Stimulated activated CD4-positive, alpha-beta T cell treated with anti-CD3 and anti-CD28 coated beads, Interleukin-4, amount 100 ng/mL, for 1 hour (primary cell): Measurements from ENCODE around the gene UGP2.
A peak's percentile ranks its signal among the peaks of the same experiment; 100 is the strongest.
"Not testable (repeated sequence)": the region's sequence is repeated elsewhere in the genome, so short reads cannot be mapped to it uniquely, and the experiment has no call there.

Experiments used
- DNase-seq: peaks from one replicate; pipeline ENCODE4 v3.0.0-alpha.2; 2020

UGP2 gene

GRCh38 chr2:63841254-63842022 lies at the start of gene UGP2:
UGP2 (plus strand) TSS chr2:63841896; CDS start chr2:63842186, 290 bp downstream.
- peak; percentile 81 for DNase-seq

GRCh38 chr2:63792530-63792929 lies 49.2 kb upstream of the UGP2 start:
- no peak for DNase-seq

- DNase-seq, result no peak
These were observed 45.3 kb upstream of the UGP2 start for GRCh38 chr2:63796366-63796765.

GRCh38 chr2:63796796-63797195 lies 44.9 kb upstream of the UGP2 start:
- DNase-seq, result no peak

- no peak for DNase-seq
These were observed 40.2 kb upstream of the UGP2 start for GRCh38 chr2:63801455-63801854.

- no peak for DNase-seq
These were observed 36.3 kb upstream of the UGP2 start for GRCh38 chr2:63805412-63805811.

- DNase-seq, result not testable (repeated sequence)
These were observed 33.7 kb upstream of the UGP2 start for GRCh38 chr2:63808036-63808435.

- DNase-seq, result not testable (repeated sequence)
These were observed 32.8 kb upstream of the UGP2 start for GRCh38 chr2:63808911-63809310.

- DNase-seq, result no peak
These were observed 30.6 kb upstream of the UGP2 start for GRCh38 chr2:63811063-63811462.

- not testable (repeated sequence) for DNase-seq
These were observed 29.8 kb upstream of the UGP2 start for GRCh38 chr2:63811870-63812269.

- DNase-seq, result no peak
These were observed 27.6 kb upstream of the UGP2 start for GRCh38 chr2:63814114-63814513.

GRCh38 chr2:63817382-63817781 lies 24.3 kb upstream of the UGP2 start:
- DNase-seq, result no peak

- DNase-seq, result no peak
These were observed 23.4 kb upstream of the UGP2 start for GRCh38 chr2:63818271-63818670.

GRCh38 chr2:63819256-63819655 lies 22.4 kb upstream of the UGP2 start:
- DNase-seq, result no peak

- no peak for DNase-seq
These were observed 21.7 kb upstream of the UGP2 start for GRCh38 chr2:63819765-63820717.

GRCh38 chr2:63820969-63821368 lies 20.7 kb upstream of the UGP2 start:
- DNase-seq, result no peak

GRCh38 chr2:63821396-63821795 lies 20.3 kb upstream of the UGP2 start:
- no peak for DNase-seq

GRCh38 chr2:63822478-63822877 lies 19.2 kb upstream of the UGP2 start:
- no peak for DNase-seq

GRCh38 chr2:63827749-63828148 lies 13.9 kb upstream of the UGP2 start:
- no peak for DNase-seq

GRCh38 chr2:63831176-63831575 lies 10.5 kb upstream of the UGP2 start:
- no peak for DNase-seq

- DNase-seq, result no peak
These were observed 7.3 kb upstream of the UGP2 start for GRCh38 chr2:63834401-63834800.

GRCh38 chr2:63837036-63837594 lies 4.6 kb upstream of the UGP2 start:
- DNase-seq, result no peak

GRCh38 chr2:63840081-63840784 lies 1.5 kb upstream of the UGP2 start:
- no peak for DNase-seq
